Ureter (tissue), 1 donor: ENCODE measurements around the gene S100A4. TPM values are rescaled to one million over a fixed set of nuclear protein-coding genes. Genes with fewer than 3 reads are reported as not detected.

Source experiments
- DNase-seq: peaks from one replicate; pipeline ENCODE4 v3.0.0-alpha.2; 2020; ENCODE audit warnings: low spot score
- total RNA-seq: library from RNA; stranded (reverse); gene quantifications from one replicate; pipeline ENCODE4 v1.2.4, GENCODE V29; 2023
- donor health status: DM: yes; HTN: yes; CAD: no.

Gene S100A4
- total RNA-seq, 1 donor from 2014 or later = 120 TPM

- no peak for DNase-seq
These were observed 37.6 kb downstream of the S100A4 start for GRCh38 chr1:153507926-153508583.

DNA sequence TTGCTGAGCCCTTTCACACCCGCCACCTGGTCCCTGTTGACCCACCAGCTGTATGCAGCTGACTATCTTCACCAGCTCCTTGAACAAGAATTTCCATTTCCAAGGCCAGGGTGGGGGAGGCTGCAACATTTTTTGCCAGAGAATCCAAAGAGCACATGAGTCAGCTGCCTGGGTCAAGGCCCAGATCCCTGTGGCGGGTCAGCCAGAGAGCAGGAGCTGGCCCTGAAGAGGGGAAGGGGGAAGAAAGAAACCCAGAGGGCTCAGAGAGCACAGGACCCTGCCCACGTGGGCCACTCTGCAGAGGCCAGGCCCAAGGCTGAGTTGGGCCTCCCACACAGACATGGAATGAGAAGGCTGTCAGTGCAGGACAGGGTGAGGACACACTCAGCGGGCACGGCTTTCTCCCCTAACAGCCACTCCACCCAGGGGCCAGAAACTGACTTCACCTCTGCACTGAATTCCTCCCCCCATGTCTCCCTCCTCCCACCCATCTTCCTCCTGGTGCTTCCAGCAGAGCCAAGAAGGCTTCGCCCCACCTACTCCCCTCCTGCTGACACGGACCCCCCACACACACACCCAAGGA is 38.7 kb downstream of the S100A4 start:
- DNase-seq = peak; percentile 86

DNA sequence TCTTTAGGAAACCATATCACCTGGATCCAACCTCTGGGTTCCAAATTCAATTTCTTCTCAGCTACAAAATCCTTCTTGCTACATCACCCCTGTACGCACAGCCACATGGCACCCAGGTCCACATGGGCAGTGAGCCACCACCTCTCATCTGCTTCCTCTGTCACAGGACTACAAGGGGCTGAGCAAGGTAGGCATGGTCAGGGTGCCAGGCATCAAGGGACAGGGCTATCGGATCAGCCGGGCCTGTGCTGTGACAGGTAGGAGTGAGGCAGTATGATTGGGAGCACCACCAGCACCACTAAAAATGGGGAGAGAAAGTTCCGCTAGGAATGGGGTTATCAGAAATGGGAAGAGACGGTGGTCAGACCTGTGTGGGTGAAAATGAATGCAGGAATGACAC is 39.2 kb downstream of the S100A4 start:
- DNase-seq = no peak

DNA sequence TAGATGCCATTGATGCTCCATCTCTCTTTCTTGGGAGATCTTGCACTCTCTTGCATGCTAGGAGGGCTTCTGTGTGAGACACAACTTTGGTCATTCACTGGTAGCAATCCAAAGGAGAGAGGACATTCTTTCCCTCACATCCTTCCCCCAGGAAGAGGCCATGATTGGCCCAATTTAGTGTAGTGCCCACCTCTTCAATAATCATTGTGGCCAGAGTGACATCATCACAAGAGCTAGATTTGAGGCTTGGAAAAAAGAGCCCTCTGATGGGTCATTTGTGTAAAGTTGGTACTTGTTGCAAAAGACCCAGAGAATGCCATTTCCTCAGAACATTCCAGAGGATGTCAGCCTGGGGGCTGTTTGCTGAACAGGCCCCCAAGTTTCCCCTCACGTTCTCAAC is 40.0 kb downstream of the S100A4 start:
- no peak for DNase-seq

GRCh38 chr1:153503766-153504165 is 41.8 kb downstream of the S100A4 start:
- no peak for DNase-seq

DNA sequence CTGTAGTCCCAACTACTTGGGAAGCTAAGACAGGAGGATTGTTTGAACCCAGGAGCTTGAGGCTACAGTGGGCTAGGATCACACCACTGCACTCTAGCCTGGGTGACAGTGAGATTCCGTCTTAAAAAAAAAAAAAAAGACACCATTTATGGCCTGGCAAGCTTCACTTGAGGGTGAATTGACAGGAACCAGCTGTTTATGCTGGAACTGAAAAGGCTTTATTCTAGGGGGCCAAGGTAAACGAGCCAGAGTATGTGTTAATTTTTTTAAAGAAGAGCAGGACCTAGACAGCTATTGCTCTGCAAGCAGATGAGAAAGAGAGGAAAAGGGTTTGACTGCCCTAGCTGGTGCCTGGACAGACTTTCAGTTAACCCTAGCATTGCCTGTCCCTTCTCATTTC is 46.9 kb downstream of the S100A4 start:
- DNase-seq = no peak

DNA sequence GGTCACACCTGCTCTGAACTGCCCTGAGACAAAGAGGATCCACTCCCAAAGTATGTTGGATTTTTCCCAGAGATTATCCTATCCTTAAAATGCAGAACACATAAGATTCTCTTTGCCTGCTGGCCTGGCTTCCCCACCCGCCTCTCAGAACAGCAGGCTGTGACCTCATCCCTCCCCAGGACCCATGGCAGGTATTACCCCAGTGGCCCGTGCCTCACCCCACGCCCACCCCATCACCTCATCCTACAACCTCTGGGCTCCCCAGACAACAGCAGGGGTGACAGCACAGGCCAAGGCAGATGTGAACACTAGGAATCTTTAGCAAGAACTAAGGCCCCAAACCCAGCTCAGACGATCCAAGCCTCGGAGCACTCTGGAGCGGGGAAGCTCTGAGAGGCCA is 50.1 kb downstream of the S100A4 start:
- no peak for DNase-seq

DNA sequence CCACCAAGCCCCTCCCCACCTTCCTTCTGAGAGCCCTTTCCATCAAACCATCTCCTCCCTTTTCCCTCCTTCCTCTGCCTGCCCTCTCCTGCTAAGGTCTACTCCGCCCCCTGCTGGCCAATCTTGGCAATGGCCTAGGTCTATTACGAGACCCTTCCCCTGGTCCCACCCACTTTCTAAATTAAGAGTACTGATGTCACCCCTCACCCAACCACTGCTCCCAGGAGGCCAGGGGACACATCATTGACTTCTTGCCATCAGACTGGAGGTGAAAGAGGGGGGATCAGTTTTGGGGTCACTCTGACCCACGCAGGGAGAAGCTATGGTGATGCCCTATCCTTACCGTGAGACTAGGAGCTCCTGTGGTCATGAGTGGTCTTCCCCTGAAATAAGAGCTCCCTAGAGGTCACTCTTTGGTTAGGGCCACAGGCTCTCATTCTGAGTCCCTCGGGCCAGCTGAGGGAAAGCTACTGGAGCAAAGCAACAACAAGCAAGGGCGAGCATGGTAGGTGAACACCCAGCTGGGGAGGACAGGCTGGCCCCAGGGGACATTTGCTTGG is 50.5 kb downstream of the S100A4 start:
- DNase-seq = peak; percentile 74

Other genes starting within 250 kb of the S100A4 start
- not detected for gene PGLYRP3, start 232.9 kb downstream of the S100A4 start, total RNA-seq
- 0.60 TPM for gene PGLYRP4, start 197.0 kb downstream of the S100A4 start, total RNA-seq
- 151 TPM for gene S100A9, start 188.0 kb downstream of the S100A4 start, total RNA-seq
- gene S100A12, start 170.2 kb downstream of the S100A4 start, total RNA-seq = not detected
- gene S100A8, start 154.7 kb downstream of the S100A4 start, total RNA-seq = 31.6 TPM
- gene S100A7A, start 129.3 kb downstream of the S100A4 start, total RNA-seq = not detected
- gene S100A7, start 85.2 kb downstream of the S100A4 start, total RNA-seq = not detected
- gene S100A6, start 9.8 kb downstream of the S100A4 start, total RNA-seq = 1,381 TPM
- gene S100A5, start 4.9 kb downstream of the S100A4 start, total RNA-seq = 0.86 TPM
- gene S100A3, start 3.5 kb upstream of the S100A4 start, total RNA-seq = 6.5 TPM
- 317 TPM for gene S100A2, start 20.0 kb upstream of the S100A4 start, total RNA-seq
- gene S100A16, start 67.3 kb upstream of the S100A4 start, total RNA-seq = 81.8 TPM
- gene S100A14, start 70.5 kb upstream of the S100A4 start, total RNA-seq = 51.3 TPM
- gene S100A13, start 81.7 kb upstream of the S100A4 start, total RNA-seq = 71.6 TPM
- not detected for gene S100A1, start 82.6 kb upstream of the S100A4 start, total RNA-seq
- 91.7 TPM for gene CHTOP, start 88.3 kb upstream of the S100A4 start, total RNA-seq
- gene SNAPIN, start 112.9 kb upstream of the S100A4 start, total RNA-seq = 37.3 TPM
- 131 TPM for gene ILF2, start 125.2 kb upstream of the S100A4 start, total RNA-seq
- gene NPR1, start 132.9 kb upstream of the S100A4 start, total RNA-seq = 21.0 TPM
- 77.5 TPM for gene INTS3, start 182.2 kb upstream of the S100A4 start, total RNA-seq
- gene SLC27A3, start 229.6 kb upstream of the S100A4 start, total RNA-seq = 28.8 TPM